ENCODE results near the gene ANKRD11.
"Not testable (repeated sequence)": the region's sequence is repeated elsewhere in the genome, so short reads cannot be mapped to it uniquely, and the experiment has no call there.

GRCh38 chr16:89244264-89244663 lies 246.1 kb downstream of the ANKRD11 start:
- TF ChIP-seq POLR2A, CTCF (IDR thresholded peaks at IDR 0.05): not testable (repeated sequence)
